Activated T-helper 1 cell treated with anti-CD3 and anti-CD28 coated beads, Interleukin-12 subunit alpha, Interleukin-12 subunit beta, Interleukin-2, Interleukin-4 antibody, amounts not matched to agents 30 ng/mL and 10 ng/mL and 1 ng/mL, durations not matched to agents 14 hours and 24 hours and 36 hours (primary cell): ENCODE results near the gene NDUFB8. TPM values are rescaled to one million over a fixed set of nuclear protein-coding genes. Genes with fewer than 3 reads are reported as not detected.

ENCODE experiments used
- DNase-seq: peaks from one replicate; pipeline ENCODE4 v3.0.0; 2021; ENCODE audit warnings: low spot score
- H3K27ac Mint-ChIP-seq: one replicate; pipeline ENCODE4 v1.8.0; 2021; ENCODE audit warnings: mild to moderate bottlenecking, mixed read lengths
- H3K27me3 Mint-ChIP-seq: one replicate; pipeline ENCODE4 v1.8.0; 2022; ENCODE audit warnings: mild to moderate bottlenecking, moderate library complexity, mixed read lengths; ENCODE audit not compliant: insufficient read depth
- H3K36me3 Mint-ChIP-seq: one replicate; pipeline ENCODE4 v1.8.0; 2021; ENCODE audit warnings: low read depth, mixed read lengths
- H3K4me1 Mint-ChIP-seq: one replicate; pipeline ENCODE4 v1.8.0; 2021; ENCODE audit warnings: low read depth, mixed read lengths
- H3K4me3 Mint-ChIP-seq: one replicate; pipeline ENCODE4 v1.8.0; 2021; ENCODE audit warnings: mild to moderate bottlenecking, moderate library complexity, mixed read lengths
- H3K9me3 Mint-ChIP-seq: one replicate; pipeline ENCODE4 v1.8.0; 2021; ENCODE audit warnings: mixed read lengths
- intact Hi-C: fragments of 100-400 bp; cut with micrococcal nuclease; formaldehyde crosslinking; loops from one replicate; pipeline ENCODE4 v1.15.1; 2024
- total RNA-seq: library from RNA; stranded (reverse); gene quantifications from 2 replicates; pipeline ENCODE4 v1.2.3, GENCODE V29; 2022

Gene NDUFB8
- total RNA-seq, 1 donor from 2014 or later, result 292 TPM

DNA sequence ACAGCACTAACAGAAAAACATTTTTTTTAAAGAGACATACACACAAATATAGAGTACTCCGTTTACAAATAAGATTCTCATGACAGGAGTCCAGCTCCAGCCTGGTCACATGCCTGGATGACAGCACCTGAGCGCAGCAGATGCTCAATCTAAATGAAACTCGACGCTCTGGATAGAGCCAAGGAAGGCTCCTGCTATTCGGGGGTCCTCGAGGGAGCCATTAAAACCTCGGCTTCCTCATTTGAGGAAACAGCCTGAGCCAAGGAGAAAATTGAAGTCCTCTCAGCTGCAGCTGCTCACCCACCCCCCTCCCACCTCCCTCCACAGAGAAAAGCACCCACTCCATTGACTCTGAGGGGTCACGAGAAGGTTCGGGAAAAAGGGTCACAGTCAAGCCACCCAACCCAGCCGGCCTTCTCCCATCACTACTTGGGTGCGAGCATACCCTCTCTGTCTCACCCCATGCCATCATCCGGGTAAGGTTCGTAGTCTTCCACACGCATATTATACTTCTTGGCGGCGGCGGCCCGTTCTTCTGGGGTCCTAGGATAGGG lies 673 bp downstream of the NDUFB8 start:
- no peak for DNase-seq
- peaks cover 55% of the 10 kb centered on the region for H3K4me1 Mint-ChIP-seq
- H3K36me3 Mint-ChIP-seq, result peaks cover 34% of the 10 kb centered on the region
- intact Hi-C loops, result loop anchor here (1.0 to 2.0 kb wide), 3 partner anchors 18 to 242 kb away; partner anchors contain the start of gene BLOC1S2
- no peaks in the 10 kb centered on the region for H3K27me3 Mint-ChIP-seq
- H3K9me3 Mint-ChIP-seq, result no peaks in the 10 kb centered on the region
- peak overlapping the region; percentile 97 for H3K27ac Mint-ChIP-seq
- H3K4me3 Mint-ChIP-seq, result peak overlapping the region; percentile 92

DNA sequence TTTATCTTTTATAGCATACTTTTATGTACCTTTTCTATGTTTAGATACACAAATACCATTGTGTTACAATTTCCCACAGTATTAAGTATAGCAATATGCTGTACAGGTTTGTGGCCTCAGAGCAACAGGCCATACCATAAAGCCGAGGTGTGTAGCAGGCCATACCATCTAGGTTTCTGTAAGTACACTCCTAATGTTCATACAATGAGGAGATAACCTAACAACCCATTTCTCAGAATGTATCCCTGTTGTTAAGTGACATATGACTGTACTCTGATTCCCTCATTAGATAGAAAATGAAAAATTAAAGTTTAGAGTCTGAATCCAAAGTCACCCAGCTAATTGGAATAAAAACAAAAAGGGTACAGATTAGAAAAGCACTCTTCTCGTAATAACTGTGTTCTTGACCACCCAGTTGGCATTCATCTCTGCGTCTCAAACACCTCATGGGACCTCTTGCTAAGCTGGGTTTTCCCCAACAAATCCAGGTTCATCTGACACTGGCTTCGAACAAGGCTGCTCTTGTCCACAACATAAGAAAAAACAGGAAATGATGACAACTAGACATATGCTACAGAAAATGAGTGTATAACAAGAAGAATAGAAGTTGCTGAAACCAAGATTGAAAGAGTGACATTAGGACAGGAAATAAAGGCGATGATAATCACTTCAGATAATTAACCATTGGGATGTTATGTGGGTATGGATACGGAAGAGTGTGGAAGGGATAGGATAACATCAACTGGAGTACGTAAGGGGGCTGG lies 1.4 kb downstream of the NDUFB8 start:
- intact Hi-C loops, result loop anchor here (1.0 to 2.0 kb wide), 3 partner anchors 17 to 242 kb away; partner anchors contain the start of gene BLOC1S2
- peak overlapping the region; percentile 92 for H3K4me3 Mint-ChIP-seq
- no peak for DNase-seq
- H3K36me3 Mint-ChIP-seq, result peaks cover 41% of the 10 kb centered on the region
- H3K27ac Mint-ChIP-seq, result peak overlapping the region; percentile 97
- no peaks in the 10 kb centered on the region for H3K27me3 Mint-ChIP-seq
- peaks cover 59% of the 10 kb centered on the region for H3K4me1 Mint-ChIP-seq
- no peaks in the 10 kb centered on the region for H3K9me3 Mint-ChIP-seq

DNA sequence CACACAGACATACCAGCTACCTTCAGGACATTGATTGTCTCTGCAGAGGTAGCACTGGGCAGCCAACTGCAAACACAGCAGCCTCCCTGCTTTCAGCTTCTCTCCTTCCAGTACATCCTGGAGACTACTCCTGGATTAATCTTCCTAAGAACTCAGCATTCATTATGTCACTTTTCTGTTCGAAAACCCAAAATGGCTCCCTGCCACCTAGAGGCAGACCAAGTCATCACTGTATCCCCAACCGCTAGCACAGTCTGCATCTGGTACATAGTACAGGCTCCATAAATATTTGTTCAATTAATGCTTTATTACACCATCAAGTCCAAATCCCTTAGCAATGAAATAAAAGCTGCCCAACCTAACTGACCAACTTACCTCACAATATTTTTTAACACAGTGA lies 5.0 kb downstream of the NDUFB8 start:
- no peaks in the 10 kb centered on the region for H3K27me3 Mint-ChIP-seq
- peaks cover 46% of the 10 kb centered on the region for H3K36me3 Mint-ChIP-seq
- no peak for DNase-seq
- H3K27ac Mint-ChIP-seq, result no peak overlapping the region
- H3K9me3 Mint-ChIP-seq, result no peaks in the 10 kb centered on the region
- H3K4me1 Mint-ChIP-seq, result peaks cover 41% of the 10 kb centered on the region
- intact Hi-C loops, result no loop called here
- H3K4me3 Mint-ChIP-seq, result no peak overlapping the region

DNA sequence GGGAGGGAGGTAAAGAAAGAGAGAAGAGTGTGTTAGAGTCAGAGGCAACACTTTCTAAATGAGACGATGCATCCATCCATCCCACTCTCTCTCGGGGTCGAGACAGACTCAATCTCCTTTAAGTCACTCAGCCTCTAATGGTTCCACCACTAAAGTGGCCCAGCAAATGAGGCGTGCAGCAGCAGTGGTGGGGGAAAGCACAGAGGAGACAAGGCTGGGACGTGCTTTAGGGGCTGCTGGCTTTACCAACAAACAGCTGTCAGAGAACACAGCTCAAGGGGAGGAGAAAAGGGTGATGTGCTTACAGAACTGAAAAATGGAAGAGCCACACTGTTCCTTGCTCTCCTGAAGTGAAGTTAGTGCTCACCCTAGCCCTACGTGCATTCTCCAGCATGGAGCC lies 5.5 kb downstream of the NDUFB8 start:
- H3K27ac Mint-ChIP-seq, result no peak overlapping the region
- H3K27me3 Mint-ChIP-seq, result no peaks in the 10 kb centered on the region
- DNase-seq, result no peak
- no peak overlapping the region for H3K4me3 Mint-ChIP-seq
- intact Hi-C loops, result no loop called here
- no peaks in the 10 kb centered on the region for H3K9me3 Mint-ChIP-seq
- peaks cover 44% of the 10 kb centered on the region for H3K36me3 Mint-ChIP-seq
- peaks cover 39% of the 10 kb centered on the region for H3K4me1 Mint-ChIP-seq

DNA sequence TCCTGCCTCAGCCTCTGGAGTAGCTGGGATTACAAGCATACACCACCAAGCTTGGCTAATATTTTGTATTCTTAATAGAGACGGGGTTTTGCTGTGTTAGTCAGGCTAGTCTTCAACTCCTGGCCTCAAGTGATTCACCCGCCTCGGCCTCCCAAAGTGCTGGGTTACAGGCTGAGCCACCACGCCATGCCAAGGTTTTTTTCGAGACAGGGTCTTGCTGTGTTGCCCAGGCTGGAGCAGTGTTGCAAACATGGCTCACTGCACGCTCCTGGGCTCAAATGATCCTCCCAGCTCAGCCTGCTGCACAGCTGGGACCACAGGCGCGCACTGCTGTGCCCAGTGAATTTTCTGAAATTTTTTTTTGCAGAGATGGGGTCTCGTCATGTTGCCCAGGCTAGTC lies 6.7 kb downstream of the NDUFB8 start:
- Mint-ChIP-seq H3K4me1 (peaks cover 41% of the 10 kb centered on the region), H3K27me3 (no peaks in the 10 kb centered on the region), H3K36me3 (peaks cover 45% of the 10 kb centered on the region), H3K4me3 (no peak overlapping the region), H3K9me3 (no peaks in the 10 kb centered on the region), H3K27ac (no peak overlapping the region)
- no peak for DNase-seq
- intact Hi-C loops, result no loop called here

DNA sequence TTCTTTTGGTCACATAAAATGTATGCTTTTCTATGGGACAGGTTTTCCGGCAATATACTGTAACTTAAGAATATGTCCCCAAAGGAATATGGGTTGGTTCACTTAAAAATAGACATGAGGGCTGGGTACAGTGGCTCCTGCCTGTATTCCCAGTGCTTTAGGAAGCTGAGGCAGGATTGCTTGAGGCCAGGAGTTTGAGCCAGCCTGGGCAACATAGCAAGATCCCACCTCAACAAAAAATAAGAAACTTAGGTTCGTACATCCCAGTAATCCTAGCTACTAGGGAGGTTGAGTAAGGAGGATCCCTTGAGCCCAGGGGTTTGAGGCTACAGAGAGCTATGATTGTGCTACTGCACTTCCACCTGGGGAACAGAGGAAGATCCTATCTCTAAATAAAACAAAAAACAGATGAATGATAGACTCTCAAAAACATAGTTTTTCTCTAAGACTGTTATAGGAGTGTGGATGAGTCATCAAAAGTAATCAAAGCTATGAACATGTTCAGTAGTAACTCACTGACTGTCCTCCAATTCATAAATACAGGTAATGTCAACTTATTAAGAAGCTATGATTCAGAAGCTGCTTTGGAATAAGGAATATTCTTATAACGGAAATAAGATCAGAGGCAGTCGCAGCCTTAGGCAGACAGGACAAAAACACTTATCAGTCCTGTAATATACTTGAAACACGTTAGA lies 7.4 kb downstream of the NDUFB8 start:
- H3K4me3 Mint-ChIP-seq, result no peak overlapping the region

DNA sequence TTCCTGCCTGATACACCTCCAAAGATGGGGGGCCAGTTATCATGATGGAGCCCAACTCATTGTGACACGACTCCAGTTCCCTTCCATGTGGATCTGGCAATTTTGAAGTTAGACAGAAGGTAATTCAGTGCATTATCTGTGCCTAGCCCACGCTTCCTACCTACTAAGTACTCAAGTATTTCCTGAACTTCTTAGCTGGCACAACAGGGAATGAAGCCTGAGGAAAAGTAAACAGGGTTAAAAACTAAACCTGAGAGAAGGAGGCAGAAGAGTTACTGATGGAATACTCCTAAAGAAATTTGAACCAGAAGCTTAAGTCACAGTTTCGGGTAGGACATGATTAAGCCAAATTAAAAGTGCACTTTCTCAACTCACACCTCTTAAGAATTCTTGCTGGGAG lies 8.9 kb downstream of the NDUFB8 start:
- Mint-ChIP-seq H3K27ac (no peak overlapping the region), H3K4me1 (peaks cover 35% of the 10 kb centered on the region), H3K27me3 (no peaks in the 10 kb centered on the region), H3K9me3 (no peaks in the 10 kb centered on the region), H3K4me3 (no peak overlapping the region), H3K36me3 (peaks cover 44% of the 10 kb centered on the region)
- no peak for DNase-seq
- intact Hi-C loops, result no loop called here

More for the DNA sequence above, 7.4 kb downstream of the NDUFB8 start:
- Mint-ChIP-seq H3K36me3 (peaks cover 47% of the 10 kb centered on the region), H3K27me3 (no peaks in the 10 kb centered on the region), H3K27ac (peak overlapping the region; percentile 9), H3K4me1 (peaks cover 41% of the 10 kb centered on the region), H3K9me3 (no peaks in the 10 kb centered on the region)
- intact Hi-C loops, result no loop called here
- no peak for DNase-seq

DNA sequence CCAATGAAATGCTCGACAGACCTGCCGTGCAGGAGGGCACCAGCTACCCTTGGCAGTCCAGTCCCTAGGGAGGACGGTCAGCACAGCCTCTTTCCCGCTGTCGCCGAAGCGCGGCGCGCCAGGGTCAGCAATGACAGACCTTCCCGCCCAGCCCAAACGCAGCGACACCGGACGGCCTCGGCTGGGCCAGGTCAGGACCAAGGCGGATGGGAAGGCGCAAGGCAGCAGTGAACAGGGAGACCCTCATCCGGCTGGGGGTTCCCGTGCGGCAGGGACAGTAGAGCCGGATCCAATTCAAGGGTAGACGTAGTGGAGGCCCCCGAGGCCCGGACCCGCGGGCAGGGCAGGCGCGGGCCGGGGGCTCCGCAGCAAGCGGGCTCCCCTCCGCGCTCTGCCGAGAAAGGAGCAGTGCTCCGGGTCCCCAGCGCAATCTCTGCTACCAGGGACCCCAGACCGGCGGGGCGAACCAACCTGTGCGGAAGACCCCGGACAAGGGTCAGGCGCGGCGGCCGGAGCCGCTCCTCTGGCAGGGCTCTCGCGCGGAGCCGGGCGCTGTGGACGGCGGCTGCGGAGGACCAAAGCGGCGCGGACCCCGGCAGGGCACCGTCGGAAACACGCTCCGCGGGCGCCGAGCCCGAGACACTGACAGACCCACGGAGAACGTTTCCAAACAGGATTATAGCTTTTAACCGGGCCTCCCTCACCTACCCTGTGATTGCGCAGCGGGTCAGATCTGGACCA lies 10.2 kb downstream of the NDUFB8 start, which contains the start of gene SEC31B:
Gene SEC31B (minus strand): TSS at position 551 of the 741 bp plus-strand sequence. CDS start 2,909 bp downstream, outside the sequence.
- peaks cover 30% of the 10 kb centered on the region for H3K4me1 Mint-ChIP-seq
- no peak within 1 kb of the TSS for H3K27ac Mint-ChIP-seq
- H3K27me3 Mint-ChIP-seq, result no peaks in the 10 kb centered on the region
- no peak within 1 kb of the TSS for H3K4me3 Mint-ChIP-seq
- DNase-seq, result no peak
- H3K9me3 Mint-ChIP-seq, result no peaks in the 10 kb centered on the region
- H3K36me3 Mint-ChIP-seq, result peaks cover 42% of the 10 kb centered on the region
- intact Hi-C loops, result no loop called here

DNA sequence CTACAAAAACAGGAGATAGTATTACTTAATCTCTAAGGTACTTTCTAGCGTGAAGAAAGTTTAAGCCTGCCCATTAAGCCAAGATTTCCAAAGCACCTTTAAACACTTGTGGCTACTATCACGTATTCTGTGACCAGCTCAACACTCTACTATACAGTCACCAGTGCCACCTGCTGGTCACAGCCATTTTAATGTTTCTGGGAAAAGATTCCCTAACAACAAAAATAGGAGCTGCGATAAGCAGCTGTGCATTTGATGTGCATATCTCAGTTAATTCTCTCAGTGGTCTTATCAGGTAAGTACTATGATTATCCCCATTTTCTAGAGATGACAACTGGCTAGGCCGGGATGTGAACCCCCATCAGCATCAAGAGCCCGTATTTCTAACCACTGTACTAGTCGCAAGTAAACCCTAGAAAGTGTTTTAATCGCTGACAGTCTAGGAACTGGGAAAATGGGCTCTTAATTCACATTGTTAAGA lies 10.9 kb downstream of the NDUFB8 start:
- Mint-ChIP-seq H3K4me3 (no peak overlapping the region), H3K27ac (no peak overlapping the region), H3K27me3 (no peaks in the 10 kb centered on the region), H3K36me3 (peaks cover 42% of the 10 kb centered on the region), H3K4me1 (peaks cover 28% of the 10 kb centered on the region), H3K9me3 (no peaks in the 10 kb centered on the region)
- DNase-seq, result peak; percentile 49
- intact Hi-C loops, result loop anchor here (1.0 kb wide), 6 partner anchors 10 to 216 kb away; no protein-coding TSS in a partner anchor

DNA sequence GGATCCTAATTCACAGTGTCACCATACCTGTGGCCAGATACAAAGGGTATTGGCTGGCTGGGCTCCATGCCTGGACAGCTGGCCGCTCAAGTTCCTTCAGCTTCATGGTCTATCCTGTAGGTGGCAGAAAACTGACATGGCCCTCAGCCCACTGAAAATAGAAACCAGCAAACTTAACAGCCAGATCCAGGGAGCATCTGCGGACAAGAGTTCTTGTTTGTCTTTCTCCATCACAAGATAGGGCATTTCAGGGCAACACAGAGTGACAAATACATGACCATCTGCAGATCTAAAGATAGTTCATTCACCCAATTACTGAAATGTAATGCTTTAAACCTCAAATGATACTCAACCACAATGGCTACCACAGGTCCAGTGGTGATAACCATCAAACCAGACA lies 12.8 kb downstream of the NDUFB8 start:
- Mint-ChIP-seq H3K36me3 (peaks cover 39% of the 10 kb centered on the region), H3K4me1 (peaks cover 38% of the 10 kb centered on the region), H3K9me3 (no peaks in the 10 kb centered on the region), H3K27ac (no peak overlapping the region), H3K27me3 (no peaks in the 10 kb centered on the region), H3K4me3 (no peak overlapping the region)
- no peak for DNase-seq
- intact Hi-C loops, result no loop called here

DNA sequence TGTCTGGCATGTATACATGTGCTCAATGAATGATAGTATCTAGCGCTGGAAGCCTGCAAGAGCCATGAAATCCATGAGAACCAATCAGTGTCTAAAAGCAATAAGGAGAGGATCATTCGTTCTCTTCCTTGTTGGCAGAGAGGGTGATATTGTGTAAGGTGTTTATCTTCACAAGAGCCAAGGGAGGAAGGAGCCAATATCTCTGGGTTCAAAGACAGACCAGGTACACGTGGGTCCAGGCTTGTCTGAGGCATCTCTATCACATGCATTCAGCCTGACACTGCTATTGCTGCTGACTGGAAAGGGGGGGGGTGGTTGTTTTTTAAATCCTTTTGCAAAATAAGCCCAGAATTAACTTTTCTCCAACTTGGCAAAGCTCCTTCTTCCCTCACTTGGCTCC lies 14.1 kb downstream of the NDUFB8 start:
- Mint-ChIP-seq H3K27me3 (no peaks in the 10 kb centered on the region), H3K4me3 (no peak overlapping the region), H3K27ac (no peak overlapping the region), H3K9me3 (no peaks in the 10 kb centered on the region), H3K4me1 (peaks cover 49% of the 10 kb centered on the region), H3K36me3 (peaks cover 36% of the 10 kb centered on the region)
- intact Hi-C loops, result no loop called here
- DNase-seq, result no peak

DNA sequence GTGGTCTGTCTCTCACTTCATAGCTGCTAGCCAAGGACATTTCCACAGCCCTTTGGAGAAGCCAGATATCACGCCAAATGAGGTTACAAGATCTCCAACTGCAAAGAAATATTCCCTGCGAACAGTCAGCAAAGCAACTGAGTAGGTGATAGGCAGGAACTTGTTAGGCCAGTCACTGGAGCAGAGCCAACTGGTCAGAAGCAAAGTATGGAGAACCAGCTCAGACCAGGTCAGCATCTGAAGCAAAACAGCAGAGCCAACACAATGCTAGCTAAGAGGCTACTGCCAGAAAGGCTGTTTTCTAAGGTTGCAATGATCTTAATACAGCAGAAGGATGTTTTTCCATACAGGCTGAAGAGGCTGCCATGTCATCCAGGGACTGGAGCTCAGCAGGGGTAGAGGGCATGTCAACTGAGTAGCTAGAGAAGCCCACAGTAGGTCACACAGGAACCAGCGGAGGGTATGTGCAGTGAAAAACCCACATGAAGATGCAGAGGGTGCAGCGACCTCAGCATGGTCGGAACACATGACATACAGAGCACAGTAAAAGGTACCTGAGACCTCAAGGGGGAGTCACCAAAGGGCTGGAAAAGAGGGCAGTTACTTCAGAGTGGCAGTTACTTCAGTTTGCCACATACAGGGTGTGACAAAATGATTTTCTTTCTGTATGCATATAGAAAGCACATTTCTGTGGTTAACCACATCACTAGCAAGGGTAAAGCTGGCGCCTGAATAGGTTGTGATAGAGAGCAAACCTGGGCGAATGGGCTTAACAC lies 18.9 kb downstream of the NDUFB8 start:
- Mint-ChIP-seq H3K27ac (peak overlapping the region; percentile 88), H3K4me1 (peaks cover 72% of the 10 kb centered on the region), H3K36me3 (peaks cover 28% of the 10 kb centered on the region), H3K9me3 (no peaks in the 10 kb centered on the region), H3K4me3 (peak overlapping the region; percentile 77), H3K27me3 (no peaks in the 10 kb centered on the region)
- intact Hi-C loops, result loop anchor here (1.0 kb wide), 3 partner anchors 18 to 224 kb away; partner anchors contain the start of genes BLOC1S2 and HIF1AN
- DNase-seq, result peak; percentile 74
